Endodermal cell (in vitro differentiated cells): ENCODE measurements around the gene LPP. TPM values are rescaled to one million over a fixed set of nuclear protein-coding genes. Genes with fewer than 3 reads are reported as not detected.

ENCODE experiments used
- DNase-seq: peaks from one replicate; pipeline ENCODE4 v3.0.0-alpha.2; 2017
- H3K27ac ChIP-seq: 2 replicates; pipeline ENCODE4 v1.5.1; 2013; ENCODE audit warnings: mild to moderate bottlenecking, low read depth, low read length, moderate library complexity
- H3K27me3 ChIP-seq: 2 replicates; pipeline ENCODE4 v1.6.1; 2013; ENCODE audit warnings: mild to moderate bottlenecking, low read length, moderate library complexity; ENCODE audit not compliant: insufficient read depth, control insufficient read depth, poor library complexity, severe bottlenecking
- H3K36me3 ChIP-seq: 2 replicates; pipeline ENCODE4 v1.7.0; 2013; ENCODE audit warnings: mild to moderate bottlenecking, low read length, moderate library complexity; ENCODE audit not compliant: control insufficient read depth, insufficient read depth
- H3K4me1 ChIP-seq: one replicate; pipeline ENCODE4 v1.7.0; 2013; ENCODE audit warnings: low read length; ENCODE audit not compliant: control insufficient read depth, insufficient read depth
- H3K4me3 ChIP-seq: 2 replicates; pipeline ENCODE4 v1.5.1; 2013; ENCODE audit warnings: mild to moderate bottlenecking, low read length, moderate library complexity
- H3K9ac ChIP-seq: 2 replicates; pipeline ENCODE4 v1.6.1; 2013; ENCODE audit warnings: mild to moderate bottlenecking, low read length, moderate library complexity; ENCODE audit not compliant: poor library complexity, severe bottlenecking; ENCODE audit errors: extremely low read depth
- H3K9me3 ChIP-seq: 2 replicates; pipeline ENCODE4 v1.6.1; 2013; ENCODE audit warnings: mild to moderate bottlenecking, low read length, moderate library complexity; ENCODE audit not compliant: control insufficient read depth
- H3K27ac Mint-ChIP-seq: 2 replicates; pipeline ENCODE4 v1.8.0; 2020; ENCODE audit warnings: mixed read lengths
- H3K27me3 Mint-ChIP-seq: 2 replicates; pipeline ENCODE4 v1.8.0; 2021; ENCODE audit warnings: mild to moderate bottlenecking, mixed read lengths; ENCODE audit not compliant: insufficient read depth
- H3K36me3 Mint-ChIP-seq: 2 replicates; pipeline ENCODE4 v1.8.0; 2020; ENCODE audit warnings: low read depth, mixed read lengths
- H3K4me1 Mint-ChIP-seq: 2 replicates; pipeline ENCODE4 v1.8.0; 2020; ENCODE audit warnings: mixed read lengths
- H3K4me3 Mint-ChIP-seq: 2 replicates; pipeline ENCODE4 v1.8.0; 2020; ENCODE audit warnings: mild to moderate bottlenecking, moderate library complexity, mixed read lengths
- H3K9me3 Mint-ChIP-seq: 2 replicates; pipeline ENCODE4 v1.8.0; 2020; ENCODE audit warnings: mild to moderate bottlenecking, mixed read lengths
- WGBS, 2 experiments: methylation state at CpG; one replicate each; pipeline versions ENCODE4 v1.1.5 to v1.1.7; 2013; ENCODE audit warnings: missing lambda C conversion rate in 2 of 2, mixed read lengths in 1 of 2; ENCODE audit not compliant: insufficient coverage in 1 of 2, insufficient read length in 1 of 2; 5-methylcytosine and 5-hydroxymethylcytosine counted together
- total RNA-seq, 2 donors: library from RNA; stranded (reverse); fragmentation: NEBNext Ultra II Directional in 1 of 2; extraction: Animal tissue kit (Norgen Biotek cat#: 25700) in 1 of 2; gene quantifications; 2 replicates in 1 of 2; 3 replicates in 1 of 2; pipeline ENCODE4 v1.2.1, GENCODE V29; 2021
- TF ChIP-seq, protein P1 (sequence below): fragments of 200-600 bp; sonication (generic); conservative IDR thresholded peaks from 2 replicates; pipeline ENCODE4 v1.5.0; 2021; ENCODE audit warnings: antibody characterized with exemption, mild to moderate bottlenecking

The LPP gene
- total RNA-seq, 2 donors from 2014 or later = 78.0 to 105 TPM

DNA sequence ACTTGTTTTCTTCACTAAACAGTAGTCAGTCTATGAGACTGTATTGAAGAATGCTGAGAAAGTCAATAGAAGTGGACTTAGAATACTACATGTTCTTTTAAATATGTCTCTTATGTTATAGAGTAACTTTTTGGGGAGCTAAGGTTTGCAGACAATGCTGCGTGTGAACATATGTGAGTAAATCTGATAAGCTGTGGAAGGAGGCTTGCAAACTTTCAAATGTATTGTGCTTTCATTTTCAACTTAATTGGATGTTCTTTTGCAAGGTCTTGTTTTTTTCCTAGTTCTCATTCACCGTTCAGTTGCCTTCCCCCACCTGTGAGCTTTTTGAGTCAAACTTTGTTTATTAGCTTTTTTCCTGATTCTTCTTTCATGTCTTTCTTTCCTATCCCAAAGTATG, 176.2 kb downstream of the LPP start:
- Histone ChIP-seq H3K4me1 (no peaks in the 10 kb centered on the region), H3K27ac (no peak overlapping the region), H3K4me3 (no peak overlapping the region), H3K27me3 (no peaks in the 10 kb centered on the region), H3K9me3 (no peaks in the 10 kb centered on the region), H3K36me3 (peaks cover 33% of the 10 kb centered on the region), H3K9ac (no peak overlapping the region)
- TF ChIP-seq, protein P1, sequence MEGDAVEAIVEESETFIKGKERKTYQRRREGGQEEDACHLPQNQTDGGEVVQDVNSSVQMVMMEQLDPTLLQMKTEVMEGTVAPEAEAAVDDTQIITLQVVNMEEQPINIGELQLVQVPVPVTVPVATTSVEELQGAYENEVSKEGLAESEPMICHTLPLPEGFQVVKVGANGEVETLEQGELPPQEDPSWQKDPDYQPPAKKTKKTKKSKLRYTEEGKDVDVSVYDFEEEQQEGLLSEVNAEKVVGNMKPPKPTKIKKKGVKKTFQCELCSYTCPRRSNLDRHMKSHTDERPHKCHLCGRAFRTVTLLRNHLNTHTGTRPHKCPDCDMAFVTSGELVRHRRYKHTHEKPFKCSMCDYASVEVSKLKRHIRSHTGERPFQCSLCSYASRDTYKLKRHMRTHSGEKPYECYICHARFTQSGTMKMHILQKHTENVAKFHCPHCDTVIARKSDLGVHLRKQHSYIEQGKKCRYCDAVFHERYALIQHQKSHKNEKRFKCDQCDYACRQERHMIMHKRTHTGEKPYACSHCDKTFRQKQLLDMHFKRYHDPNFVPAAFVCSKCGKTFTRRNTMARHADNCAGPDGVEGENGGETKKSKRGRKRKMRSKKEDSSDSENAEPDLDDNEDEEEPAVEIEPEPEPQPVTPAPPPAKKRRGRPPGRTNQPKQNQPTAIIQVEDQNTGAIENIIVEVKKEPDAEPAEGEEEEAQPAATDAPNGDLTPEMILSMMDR = no peak
- Mint-ChIP-seq H3K36me3 (peaks cover 6% of the 10 kb centered on the region), H3K9me3 (no peaks in the 10 kb centered on the region), H3K4me1 (no peaks in the 10 kb centered on the region), H3K27ac (no peak overlapping the region), H3K27me3 (no peaks in the 10 kb centered on the region), H3K4me3 (no peak overlapping the region)
- WGBS, 2 experiments = 86 to 96% methylated on average over 1 to 2 of the region's 2 CpGs
- no peak for DNase-seq

DNA sequence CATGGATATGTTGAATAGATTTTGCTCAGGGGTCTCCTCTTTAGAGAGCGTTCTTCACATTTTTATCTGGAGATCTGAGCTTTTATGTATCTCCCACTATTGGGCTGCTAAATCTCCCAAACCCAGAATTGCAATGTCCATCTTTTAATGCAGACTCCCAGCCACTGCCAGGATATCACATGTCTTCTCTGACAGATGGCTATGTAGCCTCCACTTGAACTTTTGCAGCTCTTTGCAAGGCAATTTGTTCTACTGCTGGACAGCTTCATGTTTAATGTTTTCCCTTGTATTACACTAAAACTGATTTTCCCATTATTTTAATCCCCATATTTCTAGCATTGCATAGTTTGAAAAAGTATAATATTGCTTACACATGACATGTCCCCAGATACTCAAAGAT, 177.2 kb downstream of the LPP start:
- no peak for DNase-seq
- H3K4me1 ChIP-seq = no peaks in the 10 kb centered on the region

DNA sequence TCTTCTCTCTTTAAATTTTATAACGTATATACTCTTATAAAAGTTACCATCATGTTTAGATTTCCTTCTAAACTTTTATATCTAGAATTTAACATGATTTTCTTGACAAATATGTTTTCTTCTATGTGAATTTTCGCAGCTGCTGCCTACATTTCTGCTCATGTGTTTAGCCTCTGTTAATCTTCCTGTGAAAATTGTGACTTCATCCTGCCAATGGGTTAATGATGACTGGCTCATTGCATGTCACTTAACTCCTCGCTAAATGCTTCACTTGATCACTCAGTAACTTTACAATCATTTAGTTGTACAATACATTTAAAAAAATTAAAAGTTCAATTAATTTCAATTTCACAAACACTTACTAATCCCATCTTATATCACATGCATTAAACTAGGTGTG, 178.1 kb downstream of the LPP start:
- no peak overlapping the region for H3K27ac Mint-ChIP-seq
- no peak overlapping the region for H3K9ac ChIP-seq
- no peak overlapping the region for H3K27ac ChIP-seq
- H3K36me3 ChIP-seq = peaks cover 23% of the 10 kb centered on the region
- TF ChIP-seq, protein P1 = no peak
- H3K9me3 Mint-ChIP-seq = no peaks in the 10 kb centered on the region
- DNase-seq = no peak
- H3K4me3 Mint-ChIP-seq = no peak overlapping the region
- H3K9me3 ChIP-seq = no peaks in the 10 kb centered on the region
- H3K36me3 Mint-ChIP-seq = no peaks in the 10 kb centered on the region
- H3K4me3 ChIP-seq = no peak overlapping the region
- H3K4me1 Mint-ChIP-seq = peaks cover 3% of the 10 kb centered on the region
- no peaks in the 10 kb centered on the region for H3K27me3 ChIP-seq
- H3K27me3 Mint-ChIP-seq = no peaks in the 10 kb centered on the region
- H3K4me1 ChIP-seq = no peaks in the 10 kb centered on the region
- WGBS, 2 experiments = 93 to 100% methylated on average over 1 to 3 of the region's 3 CpGs

More for the DNA sequence above, 177.2 kb downstream of the LPP start:
- H3K9ac ChIP-seq = no peak overlapping the region
- Mint-ChIP-seq H3K27ac (no peak overlapping the region), H3K36me3 (peaks cover under 1% of the 10 kb centered on the region), H3K9me3 (no peaks in the 10 kb centered on the region), H3K4me3 (no peak overlapping the region), H3K27me3 (no peaks in the 10 kb centered on the region), H3K4me1 (no peaks in the 10 kb centered on the region)
- H3K27me3 ChIP-seq = no peaks in the 10 kb centered on the region
- H3K4me3 ChIP-seq = no peak overlapping the region
- peaks cover 29% of the 10 kb centered on the region for H3K36me3 ChIP-seq
- TF ChIP-seq, protein P1 = no peak
- no peak overlapping the region for H3K27ac ChIP-seq
- WGBS, 2 experiments = 95 to 100% methylated on average over 1 of the region's 1 CpG
- no peaks in the 10 kb centered on the region for H3K9me3 ChIP-seq
